Suprapubic skin (tissue), 4 donors: Measurements from ENCODE around the gene HES6.

ENCODE experiments used
- POLR2A ChIP-seq, 2 donors: fragments of 450-650 bp; IDR thresholded peaks; one replicate each; pipeline ENCODE4 v1.6.1; 2017; ENCODE audit warnings: antibody characterized with exemption in 2 of 2, mild to moderate bottlenecking in 2 of 2, moderate library complexity in 2 of 2
- POLR2AphosphoS5 ChIP-seq, 3 donors: sonication (generic); formaldehyde crosslinking; IDR thresholded peaks; one replicate each; pipeline ENCODE4 v1.6.1; 2017; ENCODE audit warnings: antibody characterized with exemption in 3 of 3
- TF ChIP-seq, protein P1 (sequence below), 2 donors: fragments of 200-600 bp in 1 of 2; fragments of 450-650 bp in 1 of 2; sonication (generic) in 1 of 2; IDR thresholded peaks; one replicate each; pipeline ENCODE4 v1.5.1; 2016 to 2019; ENCODE audit warnings: antibody characterized with exemption in 2 of 2, mild to moderate bottlenecking in 1 of 2, moderate library complexity in 1 of 2

DNA sequence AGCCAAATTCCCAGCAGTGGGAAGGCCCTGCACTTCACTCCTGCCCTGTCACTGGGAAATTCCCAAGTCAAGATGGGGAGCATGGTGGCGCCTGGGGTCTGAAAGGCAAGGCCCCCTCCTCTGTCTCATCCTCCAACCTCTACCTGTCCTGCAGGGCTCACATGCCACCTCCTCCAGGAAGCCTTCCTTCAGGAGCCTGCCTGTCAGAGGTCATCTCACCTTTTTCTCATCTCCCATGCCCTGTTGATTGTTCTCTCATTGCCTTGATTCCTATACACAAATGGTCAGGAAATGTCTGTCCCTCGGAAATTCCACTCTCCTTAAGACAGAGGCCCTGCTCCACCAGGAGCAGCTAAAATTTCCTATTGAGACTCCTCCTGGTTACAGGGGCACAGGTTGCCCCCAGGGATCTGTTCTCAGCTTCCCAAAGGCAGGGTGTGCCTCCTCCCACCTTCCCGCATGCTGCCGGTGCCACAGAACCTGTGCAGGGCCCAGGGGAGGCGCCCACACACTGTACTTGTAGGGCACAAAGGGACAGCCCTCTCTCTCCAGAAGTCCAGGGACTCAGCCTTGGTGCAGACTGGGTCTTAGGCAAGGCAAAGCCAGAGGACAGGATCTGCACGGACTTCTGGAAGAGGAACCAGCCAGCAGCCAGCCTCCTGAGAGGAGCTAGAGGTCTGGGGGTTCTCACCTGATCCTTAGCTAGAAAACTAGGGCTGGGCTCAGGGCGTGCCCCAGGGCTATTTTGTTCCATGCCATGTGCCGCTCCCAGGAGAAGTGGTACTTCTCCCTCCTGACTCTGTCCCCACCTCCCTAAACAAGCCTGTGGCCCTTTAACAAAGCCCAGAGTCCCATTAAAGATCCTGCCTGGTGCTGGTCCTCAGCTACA is 12.9 kb downstream of the HES6 start:
- TF ChIP-seq POLR2A (IDR thresholded peaks at IDR 0.05) (no peak), POLR2AphosphoS5 (IDR thresholded peaks at IDR 0.05) (no peak)
- TF ChIP-seq, protein P1, sequence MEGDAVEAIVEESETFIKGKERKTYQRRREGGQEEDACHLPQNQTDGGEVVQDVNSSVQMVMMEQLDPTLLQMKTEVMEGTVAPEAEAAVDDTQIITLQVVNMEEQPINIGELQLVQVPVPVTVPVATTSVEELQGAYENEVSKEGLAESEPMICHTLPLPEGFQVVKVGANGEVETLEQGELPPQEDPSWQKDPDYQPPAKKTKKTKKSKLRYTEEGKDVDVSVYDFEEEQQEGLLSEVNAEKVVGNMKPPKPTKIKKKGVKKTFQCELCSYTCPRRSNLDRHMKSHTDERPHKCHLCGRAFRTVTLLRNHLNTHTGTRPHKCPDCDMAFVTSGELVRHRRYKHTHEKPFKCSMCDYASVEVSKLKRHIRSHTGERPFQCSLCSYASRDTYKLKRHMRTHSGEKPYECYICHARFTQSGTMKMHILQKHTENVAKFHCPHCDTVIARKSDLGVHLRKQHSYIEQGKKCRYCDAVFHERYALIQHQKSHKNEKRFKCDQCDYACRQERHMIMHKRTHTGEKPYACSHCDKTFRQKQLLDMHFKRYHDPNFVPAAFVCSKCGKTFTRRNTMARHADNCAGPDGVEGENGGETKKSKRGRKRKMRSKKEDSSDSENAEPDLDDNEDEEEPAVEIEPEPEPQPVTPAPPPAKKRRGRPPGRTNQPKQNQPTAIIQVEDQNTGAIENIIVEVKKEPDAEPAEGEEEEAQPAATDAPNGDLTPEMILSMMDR (IDR thresholded peaks at IDR 0.05) = no peak
